Neural progenitor cell (in vitro differentiated cells): ENCODE measurements around the gene DIMT1. TPM values are rescaled to one million over a fixed set of nuclear protein-coding genes. Genes with fewer than 3 reads are reported as not detected.

Source experiments
- DNase-seq: peaks from one replicate; pipeline ENCODE4 v3.0.0-alpha.2; 2016; ENCODE audit warnings: low spot score
- H2AFZ ChIP-seq: fragments of 200-600 bp; sonication (generic); replicated peaks from 2 replicates; pipeline ENCODE4 v1.6.1; 2016; ENCODE audit warnings: antibody characterized with exemption
- H3F3A ChIP-seq: fragments of 200-600 bp; sonication (generic); 2 replicates; pipeline ENCODE4 v1.6.1; 2016; ENCODE audit warnings: antibody characterized with exemption, low read depth
- H3K27ac ChIP-seq: fragments of 200-600 bp; sonication (generic); 2 replicates; pipeline ENCODE4 v1.5.1; 2016; ENCODE audit warnings: mild to moderate bottlenecking
- H3K27me3 ChIP-seq: fragments of 200-600 bp; sonication (generic); 2 replicates; pipeline ENCODE4 v1.6.1; 2016; ENCODE audit warnings: mild to moderate bottlenecking, moderate library complexity
- H3K36me3 ChIP-seq: fragments of 200-600 bp; sonication (generic); 2 replicates; pipeline ENCODE4 v1.5.1; 2016
- H3K4me1 ChIP-seq: fragments of 200-600 bp; sonication (generic); 2 replicates; pipeline ENCODE4 v1.6.1; 2016; ENCODE audit warnings: mixed run types
- H3K4me2 ChIP-seq: fragments of 200-600 bp; sonication (generic); 2 replicates; pipeline ENCODE4 v1.6.1; 2016
- H3K4me3 ChIP-seq: fragments of 200-600 bp; sonication (generic); 2 replicates; pipeline ENCODE4 v1.5.1; 2016
- H3K79me2 ChIP-seq: fragments of 200-600 bp; sonication (generic); 2 replicates; pipeline ENCODE4 v1.6.1; 2016; ENCODE audit warnings: low read depth
- H3K9ac ChIP-seq: fragments of 200-600 bp; sonication (generic); 2 replicates; pipeline ENCODE4 v1.6.1; 2016
- H3K9me3 ChIP-seq: fragments of 200-600 bp; sonication (generic); 2 replicates; pipeline ENCODE4 v1.5.1; 2016; ENCODE audit warnings: low read depth
- H4K20me1 ChIP-seq: fragments of 200-600 bp; sonication (generic); 2 replicates; pipeline ENCODE4 v1.6.1; 2016; ENCODE audit warnings: low read depth
- H3K27ac Mint-ChIP-seq: 3 replicates; pipeline ENCODE4 v1.8.0; 2021; ENCODE audit warnings: mixed read lengths
- H3K27me3 Mint-ChIP-seq: 2 replicates; pipeline ENCODE4 v1.8.0; 2022; ENCODE audit warnings: low read depth, mild to moderate bottlenecking, inconsistent platforms, moderate library complexity, mixed read lengths; ENCODE audit not compliant: insufficient read depth
- H3K36me3 Mint-ChIP-seq: 3 replicates; pipeline ENCODE4 v1.8.0; 2021; ENCODE audit warnings: mixed read lengths
- H3K4me1 Mint-ChIP-seq: 3 replicates; pipeline ENCODE4 v1.8.0; 2021; ENCODE audit warnings: mixed read lengths
- H3K4me3 Mint-ChIP-seq: 3 replicates; pipeline ENCODE4 v1.8.0; 2021; ENCODE audit warnings: mild to moderate bottlenecking, moderate library complexity, mixed read lengths
- H3K9me3 Mint-ChIP-seq: 3 replicates; pipeline ENCODE4 v1.8.0; 2020; ENCODE audit warnings: mixed read lengths
- EZH2 ChIP-seq: fragments of 200-600 bp; sonication (generic); IDR thresholded peaks from 2 replicates; pipeline ENCODE4 v1.6.1; 2017; ENCODE audit warnings: antibody characterized with exemption, mild to moderate bottlenecking, moderate library complexity
- EZH2phosphoT487 ChIP-seq: fragments of 200-600 bp; sonication (generic); IDR thresholded peaks from 2 replicates; pipeline ENCODE4 v1.6.1; 2017; ENCODE audit warnings: antibody characterized with exemption
- total RNA-seq: library from RNA; depleted of rRNA; stranded (reverse); fragments of >200 nt; gene quantifications from 2 replicates; pipeline ENCODE4 v1.2.3, GENCODE V29; 2015; ENCODE audit warnings: low replicate concordance
- TF ChIP-seq, protein P1 (sequence below): fragments of 200-600 bp; sonication (generic); IDR thresholded peaks from 2 replicates; pipeline ENCODE4 v1.5.1; 2017; ENCODE audit warnings: antibody characterized with exemption, mild to moderate bottlenecking

Gene DIMT1
- total RNA-seq, 1 donor from 2014 or later: 43.2 TPM

DNA sequence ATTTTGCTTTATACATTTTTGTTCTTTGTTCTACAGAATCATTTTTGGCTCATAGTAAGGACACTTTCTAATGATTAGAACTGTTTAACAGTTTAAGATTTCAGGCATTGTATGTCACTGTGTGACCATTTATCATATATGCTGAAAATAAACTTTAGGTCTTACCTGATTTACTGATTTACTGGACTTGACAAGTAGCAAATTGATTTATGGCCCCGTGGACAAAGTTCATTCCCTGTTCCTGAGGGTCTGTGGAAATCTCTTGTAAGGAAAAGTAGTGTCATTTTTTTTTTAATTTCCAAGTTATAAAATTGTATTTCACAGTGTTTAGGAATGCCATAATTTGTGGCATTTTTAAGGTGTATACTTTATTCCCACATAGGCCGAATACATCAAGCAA is 57.0 kb downstream of the DIMT1 start:
- TF ChIP-seq EZH2phosphoT487 (no peak), EZH2 (no peak)
- TF ChIP-seq, protein P1, sequence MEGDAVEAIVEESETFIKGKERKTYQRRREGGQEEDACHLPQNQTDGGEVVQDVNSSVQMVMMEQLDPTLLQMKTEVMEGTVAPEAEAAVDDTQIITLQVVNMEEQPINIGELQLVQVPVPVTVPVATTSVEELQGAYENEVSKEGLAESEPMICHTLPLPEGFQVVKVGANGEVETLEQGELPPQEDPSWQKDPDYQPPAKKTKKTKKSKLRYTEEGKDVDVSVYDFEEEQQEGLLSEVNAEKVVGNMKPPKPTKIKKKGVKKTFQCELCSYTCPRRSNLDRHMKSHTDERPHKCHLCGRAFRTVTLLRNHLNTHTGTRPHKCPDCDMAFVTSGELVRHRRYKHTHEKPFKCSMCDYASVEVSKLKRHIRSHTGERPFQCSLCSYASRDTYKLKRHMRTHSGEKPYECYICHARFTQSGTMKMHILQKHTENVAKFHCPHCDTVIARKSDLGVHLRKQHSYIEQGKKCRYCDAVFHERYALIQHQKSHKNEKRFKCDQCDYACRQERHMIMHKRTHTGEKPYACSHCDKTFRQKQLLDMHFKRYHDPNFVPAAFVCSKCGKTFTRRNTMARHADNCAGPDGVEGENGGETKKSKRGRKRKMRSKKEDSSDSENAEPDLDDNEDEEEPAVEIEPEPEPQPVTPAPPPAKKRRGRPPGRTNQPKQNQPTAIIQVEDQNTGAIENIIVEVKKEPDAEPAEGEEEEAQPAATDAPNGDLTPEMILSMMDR: no peak
- H3K4me3 ChIP-seq: no peak overlapping the region
- H3K36me3 ChIP-seq: peaks cover 7% of the 10 kb centered on the region
- no peak overlapping the region for H3K9ac ChIP-seq
- H3K27ac Mint-ChIP-seq: no peak overlapping the region
- H3K27ac ChIP-seq: peak overlapping the region; percentile 11
- peaks cover 59% of the 10 kb centered on the region for H3K79me2 ChIP-seq
- H3K4me1 ChIP-seq: no peaks in the 10 kb centered on the region
- peaks cover 39% of the 10 kb centered on the region for H4K20me1 ChIP-seq
- no peaks in the 10 kb centered on the region for H3K27me3 ChIP-seq
- no peak overlapping the region for H3K4me3 Mint-ChIP-seq
- peaks cover 24% of the 10 kb centered on the region for H3K36me3 Mint-ChIP-seq
- no peak overlapping the region for H3K4me2 ChIP-seq
- no peaks in the 10 kb centered on the region for H3K4me1 Mint-ChIP-seq
- H3K9me3 Mint-ChIP-seq: peaks cover 6% of the 10 kb centered on the region
- no peak overlapping the region for H2AFZ ChIP-seq
- no peaks in the 10 kb centered on the region for H3F3A ChIP-seq
- H3K27me3 Mint-ChIP-seq: no peaks in the 10 kb centered on the region
- DNase-seq: no peak
- H3K9me3 ChIP-seq: no peaks in the 10 kb centered on the region

DNA sequence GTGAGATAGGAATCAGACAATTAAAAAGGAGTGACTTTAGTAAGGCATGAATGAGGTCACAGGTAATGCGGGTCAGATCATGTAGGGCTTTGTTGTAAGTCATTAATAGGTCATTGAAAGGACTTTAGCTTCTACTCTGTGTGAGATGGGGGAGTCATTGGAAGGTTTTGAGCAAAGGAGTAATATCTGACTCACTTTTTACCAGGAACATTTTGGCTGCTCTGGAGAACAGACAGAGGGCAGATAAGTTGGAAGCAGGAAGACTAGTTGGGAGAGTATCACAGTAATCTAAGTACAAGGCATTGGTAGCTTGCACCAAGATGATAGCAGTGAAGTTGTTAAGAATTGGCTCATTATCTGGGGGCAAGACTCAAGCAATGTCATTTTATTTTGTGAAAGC is 60.3 kb downstream of the DIMT1 start:
- H3K4me1 Mint-ChIP-seq: no peaks in the 10 kb centered on the region
- H3F3A ChIP-seq: no peaks in the 10 kb centered on the region
- H3K4me1 ChIP-seq: no peaks in the 10 kb centered on the region
- TF ChIP-seq EZH2phosphoT487: no peak
- no peak for TF ChIP-seq EZH2
- TF ChIP-seq, protein P1: no peak
- H3K9me3 ChIP-seq: no peaks in the 10 kb centered on the region
- peaks cover 2% of the 10 kb centered on the region for H3K27me3 Mint-ChIP-seq
- peaks cover 53% of the 10 kb centered on the region for H4K20me1 ChIP-seq
- H2AFZ ChIP-seq: no peak overlapping the region
- no peak overlapping the region for H3K9ac ChIP-seq
- H3K79me2 ChIP-seq: peaks cover 92% of the 10 kb centered on the region
- DNase-seq: no peak
- no peak overlapping the region for H3K4me3 ChIP-seq
- no peaks in the 10 kb centered on the region for H3K36me3 ChIP-seq
- H3K9me3 Mint-ChIP-seq: peaks cover 13% of the 10 kb centered on the region
- no peaks in the 10 kb centered on the region for H3K27me3 ChIP-seq
- H3K27ac Mint-ChIP-seq: no peak overlapping the region
- H3K4me3 Mint-ChIP-seq: no peak overlapping the region
- H3K4me2 ChIP-seq: no peak overlapping the region
- peaks cover 24% of the 10 kb centered on the region for H3K36me3 Mint-ChIP-seq
- no peak overlapping the region for H3K27ac ChIP-seq

GRCh38 chr5:62342476-62342837 is 61.2 kb downstream of the DIMT1 start:
- Mint-ChIP-seq H3K4me1 (no peaks in the 10 kb centered on the region), H3K9me3 (peaks cover 13% of the 10 kb centered on the region), H3K27me3 (peaks cover 2% of the 10 kb centered on the region), H3K36me3 (peaks cover 27% of the 10 kb centered on the region), H3K27ac (no peak overlapping the region), H3K4me3 (no peak overlapping the region)
- TF ChIP-seq EZH2phosphoT487 (no peak), EZH2 (no peak)
- TF ChIP-seq, protein P1: no peak
- no peaks in the 10 kb centered on the region for H3K4me1 ChIP-seq
- no peak overlapping the region for H2AFZ ChIP-seq
- H3K4me3 ChIP-seq: no peak overlapping the region
- H3K27me3 ChIP-seq: no peaks in the 10 kb centered on the region
- peaks cover 99% of the 10 kb centered on the region for H3K79me2 ChIP-seq
- no peak overlapping the region for H3K27ac ChIP-seq
- no peak overlapping the region for H3K9ac ChIP-seq
- DNase-seq: no peak
- H3F3A ChIP-seq: no peaks in the 10 kb centered on the region
- no peak overlapping the region for H3K4me2 ChIP-seq
- H3K9me3 ChIP-seq: no peaks in the 10 kb centered on the region
- H4K20me1 ChIP-seq: peaks cover 49% of the 10 kb centered on the region
- no peaks in the 10 kb centered on the region for H3K36me3 ChIP-seq
